C4-2B (cell line): ENCODE results near the gene B4GALT6.

Experiments used
- CTCF ChIP-seq: fragments of 450-650 bp; conservative IDR thresholded peaks from 2 replicates; pipeline ENCODE4 v1.5.1; 2017; ENCODE audit warnings: mild to moderate bottlenecking
- ZFX ChIP-seq: fragments of 450-650 bp; IDR thresholded peaks from 2 replicates; pipeline ENCODE4 v1.6.1; 2017

GRCh38 chr18:31671951-31672350 lies 12.4 kb downstream of the B4GALT6 start:
- TF ChIP-seq CTCF (no peak), ZFX (no peak)
